Transverse colon (tissue), 4 donors: ENCODE measurements around the gene SLC24A2. TPM values are rescaled to one million over a fixed set of nuclear protein-coding genes. Genes with fewer than 3 reads are reported as not detected.

Experiments used
- DNase-seq: peaks from one replicate; pipeline ENCODE4 v3.0.0-alpha.2; 2019
- H3K27ac ChIP-seq, 4 donors: fragments of 200-600 bp; sonication (generic); 2 replicates each; pipeline ENCODE4 v1.5.1; 2016 to 2018; ENCODE audit warnings: inconsistent platforms in 4 of 4
- H3K27me3 ChIP-seq: fragments of 200-600 bp; sonication (generic); 2 replicates; pipeline ENCODE4 v1.5.1; 2017; ENCODE audit warnings: inconsistent platforms
- H3K36me3 ChIP-seq, 4 donors: fragments of 200-600 bp; sonication (generic); 2 replicates each; pipeline ENCODE4 v1.5.1; 2017 to 2019; ENCODE audit warnings: inconsistent platforms in 4 of 4
- H3K4me1 ChIP-seq, 4 donors: fragments of 200-600 bp; sonication (generic); 2 replicates each; pipeline ENCODE4 v1.5.1; 2017 to 2020; ENCODE audit warnings: inconsistent platforms in 4 of 4
- H3K4me3 ChIP-seq, 4 donors: fragments of 200-600 bp; sonication (generic); 1 replicate in 1 of 4; 2 replicates in 3 of 4; pipeline versions ENCODE4 v1.5.1 to v1.6.1; 2017 to 2019; ENCODE audit warnings: inconsistent platforms in 4 of 4
- H3K9me3 ChIP-seq, 2 donors: fragments of 200-600 bp; sonication (generic); 2 replicates each; pipeline ENCODE4 v1.5.1; 2017 to 2019; ENCODE audit warnings: inconsistent platforms in 2 of 2
- CTCF ChIP-seq, 5 experiments: fragments of 200-600 bp in 3 of 5; fragments of 450-650 bp in 2 of 5; sonication (generic) in 3 of 5; IDR thresholded peaks; 1 replicate in 2 of 5; 2 replicates in 3 of 5; pipeline ENCODE4 v1.5.1; 2016 to 2017; ENCODE audit warnings: antibody characterized with exemption in 5 of 5, inconsistent platforms in 3 of 5, mild to moderate bottlenecking in 2 of 5, moderate library complexity in 1 of 5
- EP300 ChIP-seq: sonication (generic); formaldehyde crosslinking; IDR thresholded peaks from one replicate; pipeline ENCODE4 v1.6.1; 2017; ENCODE audit warnings: antibody characterized with exemption, low read depth
- POLR2A ChIP-seq: fragments of 450-650 bp; IDR thresholded peaks from one replicate; pipeline ENCODE4 v1.6.1; 2016; ENCODE audit warnings: antibody characterized with exemption, mild to moderate bottlenecking, moderate library complexity
- POLR2AphosphoS5 ChIP-seq, 3 donors: sonication (generic); formaldehyde crosslinking; IDR thresholded peaks; one replicate each; pipeline ENCODE4 v1.6.1; 2016; ENCODE audit warnings: antibody characterized with exemption in 3 of 3
- WGBS, 2 donors: methylation state at CpG; one replicate each; pipeline ENCODE4 v1.1.5; 2018; ENCODE audit warnings: low coverage in 1 of 2; 5-methylcytosine and 5-hydroxymethylcytosine counted together
- in situ Hi-C, 4 donors: fragments of 200-750 bp; cut with MboI; loops; one replicate each; pipeline versions ENCODE4 v1.15.0 to v1.15.1; 2017; ENCODE audit warnings: low sequenced_read_pairs in 3 of 4, low pct_ligation_motif_present in 1 of 4, low pct_unique_long_range_greater_than_20kb in 1 of 4
- intact Hi-C: fragments of 100-400 bp; cut with DNase I; formaldehyde crosslinking; loops from one replicate; pipeline ENCODE4 v1.15.1; 2023; ENCODE audit warnings: low total_unique reads
- total RNA-seq, 4 donors: library from RNA; depleted of rRNA; stranded (reverse); fragments of >200 nt; gene quantifications; one replicate each; pipeline ENCODE4 v1.1.0, GENCODE V29; 2016

Gene SLC24A2
- total RNA-seq, 4 donors from 2014 or later = under 0.01 to 0.32 (median 0.17) TPM

GRCh38 chr9:19785230-19785629 lies 3.6 kb downstream of the SLC24A2 start:
- 71 to 78% methylated on average over 1 of the region's 1 CpG for WGBS, 2 donors

GRCh38 chr9:19784136-19784535 lies 4.7 kb downstream of the SLC24A2 start:
- H3K36me3 ChIP-seq = no peaks in the 10 kb centered on the region
- in situ Hi-C loops = no loop called here
- H3K27me3 ChIP-seq = peaks cover 16% of the 10 kb centered on the region
- intact Hi-C loops = no loop called here
- H3K27ac ChIP-seq = no peak overlapping the region
- H3K9me3 ChIP-seq = no peaks in the 10 kb centered on the region
- no peak for DNase-seq
- WGBS, 2 donors = 77% methylated on average over 4 of the region's 4 CpGs
- H3K4me1 ChIP-seq = no peaks in the 10 kb centered on the region
- TF ChIP-seq EP300 (no peak), POLR2A (no peak), POLR2AphosphoS5 (IDR thresholded peaks at IDR 0.05) (no peak), CTCF (IDR thresholded peaks at IDR 0.05) (no peak)
- no peak overlapping the region for H3K4me3 ChIP-seq

More at GRCh38 chr9:19785230-19785629, 3.6 kb downstream of the SLC24A2 start:
- Histone ChIP-seq H3K27me3 (peaks cover 26% of the 10 kb centered on the region), H3K4me3 (no peak overlapping the region), H3K36me3 (no peaks in the 10 kb centered on the region), H3K9me3 (no peaks in the 10 kb centered on the region), H3K27ac (no peak overlapping the region), H3K4me1 (no peaks in the 10 kb centered on the region)
- TF ChIP-seq POLR2AphosphoS5 (IDR thresholded peaks at IDR 0.05) (no peak), CTCF (IDR thresholded peaks at IDR 0.05) (no peak), POLR2A (no peak), EP300 (no peak)
- in situ Hi-C loops = no loop called here
- intact Hi-C loops = no loop called here
- no peak for DNase-seq

- no peak for TF ChIP-seq POLR2AphosphoS5 (IDR thresholded peaks at IDR 0.05)
- no peak for TF ChIP-seq POLR2A
- 41 to 46% methylated on average over 2 of the region's 2 CpGs for WGBS, 2 donors
- Histone ChIP-seq H3K27me3 (peaks cover 9% of the 10 kb centered on the region), H3K36me3 (no peaks in the 10 kb centered on the region), H3K27ac (no peak overlapping the region), H3K9me3 (no peaks in the 10 kb centered on the region), H3K4me3 (no peak overlapping the region), H3K4me1 (no peaks in the 10 kb centered on the region)
- no peak for DNase-seq
- in situ Hi-C loops (no loop called here), intact Hi-C loops (no loop called here)
Observed at GRCh38 chr9:19783500-19783899, 5.3 kb downstream of the SLC24A2 start.

GRCh38 chr9:19782005-19782404 lies 6.8 kb downstream of the SLC24A2 start:
- intact Hi-C loops = no loop called here
- no peak for TF ChIP-seq POLR2A
- TF ChIP-seq EP300 = no peak
- TF ChIP-seq CTCF (IDR thresholded peaks at IDR 0.05) = no peak
- no peak for TF ChIP-seq POLR2AphosphoS5 (IDR thresholded peaks at IDR 0.05)
- H3K9me3 ChIP-seq = no peaks in the 10 kb centered on the region
- no peaks in the 10 kb centered on the region for H3K36me3 ChIP-seq
- DNase-seq = no peak
- no peak overlapping the region for H3K27ac ChIP-seq
- no peaks in the 10 kb centered on the region for H3K27me3 ChIP-seq
- H3K4me1 ChIP-seq = no peaks in the 10 kb centered on the region
- no peak overlapping the region for H3K4me3 ChIP-seq
- in situ Hi-C loops = no loop called here
- 5 to 9% methylated on average over 3 of the region's 3 CpGs for WGBS, 2 donors

GRCh38 chr9:19781240-19781639 lies 7.6 kb downstream of the SLC24A2 start:
- Histone ChIP-seq H3K27ac (no peak overlapping the region), H3K4me1 (no peaks in the 10 kb centered on the region), H3K9me3 (no peaks in the 10 kb centered on the region), H3K36me3 (no peaks in the 10 kb centered on the region), H3K4me3 (no peak overlapping the region), H3K27me3 (no peaks in the 10 kb centered on the region)
- in situ Hi-C loops = no loop called here
- no peak for DNase-seq
- WGBS, 2 donors = 65 to 76% methylated on average over 2 of the region's 2 CpGs
- intact Hi-C loops = no loop called here
- TF ChIP-seq POLR2AphosphoS5 (IDR thresholded peaks at IDR 0.05) = no peak
